NCI-H187 (cell line): ENCODE measurements around the gene TRIM37.
A peak's percentile ranks its signal among the peaks of the same experiment; 100 is the strongest.
"Not testable (repeated sequence)": the region's sequence is repeated elsewhere in the genome, so short reads cannot be mapped to it uniquely, and the experiment has no call there.

Experiments
- DNase-seq, 2 experiments: peaks; one replicate each; lab custom pipeline; 2025; lab: John Stamatoyannopoulos, UW

The TRIM37 gene

GRCh38 chr17:59110973-59111372 lies 4.3 kb upstream of the TRIM37 start:
- no peak for DNase-seq

DNA sequence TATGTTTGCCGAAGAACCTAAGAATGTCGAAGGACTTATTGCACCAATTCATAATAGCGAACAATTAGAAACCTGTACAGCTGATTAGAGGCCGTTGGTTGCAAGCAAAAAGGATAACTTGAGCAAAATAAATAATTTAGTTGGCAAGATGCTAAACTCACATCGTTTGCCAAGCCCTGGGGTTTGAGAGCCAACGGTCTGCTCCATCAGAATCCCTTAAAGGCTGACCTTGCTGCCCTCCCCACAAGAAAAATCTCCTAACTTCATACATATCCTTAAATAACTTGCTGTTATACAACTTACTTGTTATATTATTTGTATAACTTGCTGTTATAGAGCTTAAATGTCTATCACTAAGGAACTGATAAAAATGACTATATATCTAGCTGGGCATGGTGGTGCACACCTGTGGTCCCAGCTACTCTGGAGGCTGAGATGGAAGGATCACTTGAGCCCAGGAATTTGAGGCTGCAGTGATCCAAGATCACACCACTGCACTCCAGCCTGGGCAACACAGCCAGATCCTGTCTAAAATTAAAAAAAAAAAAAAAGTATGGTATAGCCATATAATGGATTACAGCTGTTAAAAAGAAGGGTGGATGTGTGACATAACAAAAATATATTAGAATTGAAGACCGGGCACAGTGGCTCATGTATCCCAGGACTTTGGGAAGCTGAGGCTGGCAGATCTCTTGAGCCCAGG lies 1.9 kb upstream of the TRIM37 start:
- no peak for DNase-seq

GRCh38 chr17:59107306-59107670 lies 608 bp upstream of the TRIM37 start:
- peak in 1 of 2 experiments; percentile 70 for DNase-seq

DNA sequence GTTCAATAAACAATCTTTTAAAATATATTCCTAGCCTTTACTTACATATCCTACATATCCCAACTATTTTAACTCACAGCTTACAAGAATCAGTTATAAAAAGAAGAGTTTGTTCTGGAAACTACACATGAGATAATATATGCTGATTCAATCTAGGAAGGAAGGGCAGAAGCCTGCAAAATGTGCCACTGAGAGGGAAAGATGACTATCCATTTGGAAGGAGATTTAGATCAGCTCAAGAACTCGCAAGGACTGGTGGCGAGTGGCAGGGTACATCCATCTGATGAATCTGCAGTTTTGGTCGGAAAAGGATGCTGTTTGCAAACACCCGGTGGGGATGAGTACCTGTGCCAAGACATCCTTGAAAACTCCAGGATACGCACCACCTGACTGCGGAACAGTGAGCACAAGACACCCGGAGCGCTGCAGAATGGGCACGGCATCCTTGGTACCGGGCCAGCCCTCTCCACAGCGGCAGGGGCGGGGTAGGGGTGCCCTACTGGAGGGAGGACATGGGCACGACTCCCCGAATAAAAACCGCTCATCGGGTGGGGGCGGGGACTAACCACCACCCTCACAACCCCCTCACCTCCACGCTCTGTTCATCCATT lies 723 bp downstream of the TRIM37 start:
- DNase-seq = peak; percentile 14 to 26

GRCh38 chr17:59101178-59101577 lies 5.5 kb downstream of the TRIM37 start:
- no peak for DNase-seq

DNA sequence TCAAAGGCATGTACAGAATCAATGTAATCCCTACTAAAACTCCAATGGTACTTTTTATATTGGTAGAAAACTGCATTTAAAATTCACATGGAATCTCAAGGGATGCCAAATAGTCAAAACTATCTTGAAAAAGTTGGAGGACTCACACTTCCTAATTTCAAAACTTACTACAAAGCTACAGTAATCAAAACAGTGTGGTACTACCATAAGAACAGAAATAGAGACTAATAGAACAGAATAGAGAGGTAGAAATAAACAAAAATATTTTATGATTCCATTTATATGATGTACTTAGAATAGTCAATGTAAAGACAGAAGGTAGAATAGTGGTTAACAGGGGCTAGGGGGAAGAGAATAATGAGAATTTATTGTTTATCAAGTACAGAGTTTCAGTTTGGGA lies 8.8 kb downstream of the TRIM37 start:
- DNase-seq = no peak

- no peak for DNase-seq
Measured at GRCh38 chr17:59094861-59095530, 11.7 kb downstream of the TRIM37 start.

DNA sequence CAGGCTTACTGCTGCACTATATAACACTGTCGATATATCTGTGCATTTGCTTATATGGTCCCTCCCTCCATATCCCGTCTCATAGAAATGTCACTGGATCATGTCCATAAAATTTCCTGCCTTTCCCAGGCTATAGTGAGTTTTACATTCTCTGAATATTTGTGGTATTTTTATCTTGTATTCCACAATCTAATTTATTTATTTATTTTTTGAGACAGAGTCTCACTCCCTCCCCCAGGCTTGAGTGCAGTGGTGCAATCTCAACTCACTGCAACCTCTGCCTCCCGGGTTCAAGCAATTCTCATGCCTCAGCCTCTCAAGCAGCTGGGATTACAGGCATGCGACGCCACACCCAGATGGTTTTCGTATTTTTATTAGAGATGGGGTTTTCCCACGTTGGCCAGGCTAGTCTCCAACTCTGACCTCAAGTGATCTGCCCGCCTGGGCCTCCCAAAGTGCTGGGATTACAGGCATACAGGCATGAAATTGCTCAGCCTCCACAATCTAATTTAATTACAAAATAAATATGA lies 12.9 kb downstream of the TRIM37 start:
- DNase-seq = no peak

- no peak for DNase-seq
Measured at GRCh38 chr17:59093145-59093701, 13.5 kb downstream of the TRIM37 start.

GRCh38 chr17:59090593-59090992 lies 16.1 kb downstream of the TRIM37 start:
- DNase-seq = not testable (repeated sequence)

DNA sequence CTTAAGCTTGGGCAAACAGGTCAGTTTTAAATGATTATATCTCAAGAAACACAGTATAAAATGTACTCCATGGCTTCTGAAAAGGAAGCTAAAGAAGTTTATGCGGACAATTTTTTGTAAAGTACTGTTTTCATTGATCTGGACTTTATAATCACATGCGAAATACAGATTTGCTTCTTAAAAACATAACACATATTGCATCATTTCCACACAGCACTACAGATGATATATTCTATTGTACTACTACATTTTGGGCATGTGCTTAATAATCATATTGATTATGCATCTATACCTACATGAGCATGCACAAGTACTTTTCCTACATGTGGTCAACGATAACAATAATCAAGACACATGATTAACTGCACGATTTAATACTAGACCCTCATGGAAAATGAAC lies 22.5 kb downstream of the TRIM37 start:
- no peak for DNase-seq

GRCh38 chr17:59074494-59074893 lies 32.2 kb downstream of the TRIM37 start:
- no peak for DNase-seq

DNA sequence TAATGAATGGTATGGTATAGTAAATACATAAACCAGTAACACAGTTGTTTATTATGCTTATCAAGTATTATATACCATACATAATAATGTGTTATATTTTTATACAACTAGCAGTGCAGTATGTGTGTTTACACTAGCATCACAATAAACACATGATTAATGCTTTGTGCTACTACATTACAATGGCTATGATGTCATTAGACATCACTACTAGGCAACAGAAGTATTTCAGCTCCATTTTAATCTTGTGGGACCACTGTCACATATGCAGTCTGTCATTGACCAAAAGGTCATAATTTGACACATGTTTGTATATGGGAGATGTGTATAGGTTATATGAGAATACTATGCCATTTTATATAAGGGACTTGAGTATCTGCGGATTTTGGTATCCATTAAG lies 32.7 kb downstream of the TRIM37 start:
- no peak for DNase-seq

DNA sequence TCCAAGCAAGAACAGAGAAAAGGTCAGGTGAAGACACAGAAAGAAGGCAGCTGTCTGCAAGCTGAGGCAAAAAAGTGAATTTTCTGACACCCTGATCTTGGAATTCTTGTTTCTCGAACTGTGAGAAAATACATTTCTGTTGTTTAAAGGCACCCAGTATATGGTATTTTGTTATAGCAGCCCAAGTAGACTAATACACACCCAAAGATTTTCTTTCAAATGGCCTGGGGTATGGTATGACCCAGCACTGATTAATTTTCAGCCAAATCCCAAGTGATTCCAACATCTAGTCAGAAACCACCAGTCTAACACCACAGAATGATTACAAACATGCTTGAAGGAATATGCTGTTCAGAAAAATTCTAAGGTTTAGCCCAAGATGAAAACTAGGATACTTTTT lies 36.8 kb downstream of the TRIM37 start:
- DNase-seq = no peak

GRCh38 chr17:59067756-59068155 lies 38.9 kb downstream of the TRIM37 start:
- no peak for DNase-seq

DNA sequence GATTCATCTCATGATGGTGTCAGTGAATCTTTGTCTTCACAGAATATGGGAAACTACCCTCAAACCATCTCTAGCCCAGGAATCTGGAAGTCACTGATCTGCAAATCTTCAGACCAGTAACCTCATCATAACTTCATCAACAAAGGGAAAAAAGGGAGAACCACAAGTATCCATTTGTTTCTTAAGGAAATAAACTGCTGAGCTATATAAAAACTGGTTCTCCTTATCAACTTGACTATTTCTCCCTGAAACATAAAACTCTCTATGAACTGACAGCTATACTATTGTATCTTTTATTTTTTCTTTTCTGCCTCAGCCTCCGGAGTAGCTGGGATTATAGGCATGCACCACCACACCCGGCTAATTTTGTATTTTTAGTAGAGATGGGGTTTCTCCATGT lies 39.3 kb downstream of the TRIM37 start:
- DNase-seq = no peak

DNA sequence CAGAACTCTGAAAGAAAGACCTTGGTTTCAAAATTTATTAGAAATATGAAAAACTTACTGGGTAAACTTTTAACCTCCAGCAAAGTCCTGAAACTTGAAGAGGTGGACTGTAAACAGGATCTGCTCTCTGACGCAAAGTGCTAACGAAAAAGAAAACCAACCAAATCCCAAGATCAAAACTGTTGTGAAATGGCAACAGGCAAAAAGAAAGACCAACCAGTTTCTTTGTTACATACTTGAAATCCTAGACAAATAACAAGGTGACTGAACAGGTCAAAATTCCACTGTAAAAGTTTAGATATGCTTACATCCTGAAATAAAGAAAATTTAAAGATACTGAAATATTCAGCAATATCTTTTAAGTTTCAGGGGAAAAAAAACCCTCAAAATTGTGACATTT lies 44.2 kb downstream of the TRIM37 start:
- no peak for DNase-seq

DNA sequence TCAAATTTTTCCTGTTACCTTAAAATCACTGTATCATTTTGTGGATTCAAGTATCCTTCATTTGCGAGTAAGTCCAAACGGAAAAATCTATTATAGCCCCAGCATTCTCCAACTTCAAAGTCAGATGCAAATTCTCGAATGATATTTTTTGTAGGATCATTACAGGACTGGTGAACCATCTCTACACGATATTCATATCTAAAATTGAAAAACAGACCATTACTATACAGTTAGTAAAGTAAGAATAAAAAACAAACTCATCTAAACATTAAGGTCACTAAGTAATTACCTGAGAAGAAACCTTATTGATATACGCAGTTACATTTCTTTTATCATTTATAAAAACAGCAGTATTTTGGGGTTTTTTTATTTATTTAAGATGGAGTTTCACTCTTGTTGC lies 49.8 kb downstream of the TRIM37 start:
- DNase-seq = no peak

DNA sequence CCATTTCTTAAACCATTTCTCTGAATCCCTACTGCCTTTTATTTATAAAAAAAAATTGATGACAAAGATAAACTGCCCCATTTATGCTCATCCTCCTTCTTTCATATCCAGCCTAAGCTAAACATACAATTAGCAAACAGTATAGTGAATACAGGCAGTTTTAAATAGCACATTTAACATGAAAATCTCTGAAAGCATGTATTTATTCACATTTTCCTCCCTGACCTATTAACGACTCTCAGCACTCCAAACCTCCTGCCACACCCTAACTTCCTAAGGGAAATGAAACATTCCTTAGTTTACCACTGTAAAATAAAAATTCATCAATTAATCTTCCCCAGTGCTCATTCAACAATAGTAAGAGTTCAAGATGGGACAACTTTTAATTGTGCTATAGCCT lies 56.9 kb downstream of the TRIM37 start:
- no peak for DNase-seq

DNA sequence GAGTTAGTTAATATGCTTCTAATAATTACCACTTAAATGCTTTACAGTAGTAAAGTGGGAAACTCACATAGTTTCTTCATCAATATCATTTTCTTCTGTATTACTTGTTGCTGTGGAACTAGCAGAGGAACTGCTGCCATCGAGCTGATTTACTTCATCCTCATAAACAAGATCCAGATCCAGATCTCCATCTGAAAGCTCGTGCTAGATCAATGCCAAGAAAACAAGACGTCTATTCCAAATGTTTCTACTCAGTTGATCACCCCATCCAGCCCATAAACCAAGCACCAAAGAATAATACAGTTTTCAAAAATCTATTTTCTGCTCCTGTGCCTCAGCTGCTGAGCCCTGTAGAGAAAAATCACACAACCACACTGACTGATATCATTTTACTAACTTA lies 59.1 kb downstream of the TRIM37 start:
- no peak for DNase-seq

DNA sequence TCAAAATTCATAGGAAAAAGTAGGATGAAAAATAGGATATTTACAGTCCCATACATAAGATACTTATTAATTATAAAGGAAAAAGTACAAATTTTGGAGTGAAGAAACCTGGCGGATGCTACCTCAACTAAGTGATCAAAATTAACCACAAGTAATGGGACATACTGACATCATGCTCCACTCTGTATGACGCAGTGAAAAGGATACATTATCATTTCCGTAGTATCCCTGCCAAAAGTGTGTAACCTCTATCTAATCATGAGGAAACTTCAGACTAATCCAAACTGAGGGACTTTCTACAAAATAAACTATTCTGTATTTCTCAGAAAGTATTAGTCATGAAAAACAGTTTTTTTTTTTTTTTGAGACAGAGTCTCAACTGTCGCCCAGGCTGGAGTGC lies 60.5 kb downstream of the TRIM37 start:
- DNase-seq = no peak

GRCh38 chr17:59038734-59039133 lies 67.9 kb downstream of the TRIM37 start:
- no peak for DNase-seq

- DNase-seq = no peak
Measured at GRCh38 chr17:59037960-59038359, 68.7 kb downstream of the TRIM37 start.
